CD4-positive, alpha-beta T cell treated with Interleukin-1 beta for 1 hour (primary cell): ENCODE data around the gene MYO10.

Source experiments
- DNase-seq, 2 donors: peaks; one replicate each; pipeline ENCODE4 v3.0.0-alpha.2; 2020 to 2022

MYO10 gene

GRCh38 chr5:16807547-16807864, 128.6 kb downstream of the MYO10 start:
- DNase-seq = no peak

- DNase-seq = no peak
These were observed 129.2 kb downstream of the MYO10 start for GRCh38 chr5:16806711-16807546.

- DNase-seq = no peak
These were observed 130.6 kb downstream of the MYO10 start for GRCh38 chr5:16805486-16805885.

- no peak for DNase-seq
These were observed 132.3 kb downstream of the MYO10 start for GRCh38 chr5:16803831-16804230.

- DNase-seq = no peak
These were observed 135.6 kb downstream of the MYO10 start for GRCh38 chr5:16800477-16800876.

- no peak for DNase-seq
These were observed 136.3 kb downstream of the MYO10 start for GRCh38 chr5:16799796-16800195.

GRCh38 chr5:16797951-16798350, 138.1 kb downstream of the MYO10 start:
- no peak for DNase-seq

- DNase-seq = no peak
These were observed 141.7 kb downstream of the MYO10 start for GRCh38 chr5:16794269-16794913.

- DNase-seq = no peak
These were observed 143.4 kb downstream of the MYO10 start for GRCh38 chr5:16792598-16793275.

GRCh38 chr5:16791904-16792597, 144.0 kb downstream of the MYO10 start:
- DNase-seq = no peak

GRCh38 chr5:16791036-16791705, 144.9 kb downstream of the MYO10 start:
- peak in 1 of 2 donors; percentile 23 for DNase-seq

GRCh38 chr5:16788957-16789356, 147.1 kb downstream of the MYO10 start:
- DNase-seq = no peak

GRCh38 chr5:16787278-16787677, 148.8 kb downstream of the MYO10 start:
- DNase-seq = no peak

- no peak for DNase-seq
These were observed 151.0 kb downstream of the MYO10 start for GRCh38 chr5:16784843-16785791.

- no peak for DNase-seq
These were observed 152.0 kb downstream of the MYO10 start for GRCh38 chr5:16784088-16784487.

- no peak for DNase-seq
These were observed 154.1 kb downstream of the MYO10 start for GRCh38 chr5:16781828-16782626.

- DNase-seq = no peak
These were observed 155.8 kb downstream of the MYO10 start for GRCh38 chr5:16780325-16780724.

- DNase-seq = no peak
These were observed 158.7 kb downstream of the MYO10 start for GRCh38 chr5:16777432-16777831.

GRCh38 chr5:16776611-16777251, 159.4 kb downstream of the MYO10 start:
- no peak for DNase-seq

- DNase-seq = no peak
These were observed 161.3 kb downstream of the MYO10 start for GRCh38 chr5:16774806-16775205.
